Neural cell (in vitro differentiated cells): ENCODE results near the gene PTPRG. TPM values are rescaled to one million over a fixed set of nuclear protein-coding genes. Genes with fewer than 3 reads are reported as not detected.

Source experiments
- H2AFZ ChIP-seq: fragments of 200-600, 300-800 bp; sonication (generic), shearing (Covaris generic); 2 replicates; pipeline ENCODE4 v1.6.0; 2014; ENCODE audit warnings: low read depth, mild to moderate bottlenecking, antibody characterized with exemption, low read length, moderate library complexity
- H3F3A ChIP-seq: fragments of 200-600 bp; shearing (Covaris generic); 2 replicates; pipeline ENCODE4 v1.6.1; 2016; ENCODE audit warnings: mild to moderate bottlenecking, moderate library complexity, mixed read lengths, antibody characterized with exemption, low read length; ENCODE audit not compliant: insufficient read depth, poor library complexity, severe bottlenecking
- H3K27ac ChIP-seq: fragments of 200-600, 300-800 bp; sonication (generic), shearing (Covaris generic); 2 replicates; pipeline ENCODE4 v1.5.1; 2014; ENCODE audit warnings: mild to moderate bottlenecking, low read length, moderate library complexity
- H3K27me3 ChIP-seq: fragments of 300-800, 200-600 bp; sonication (generic), shearing (Covaris generic); 2 replicates; pipeline ENCODE4 v1.6.0; 2014; ENCODE audit warnings: mild to moderate bottlenecking, low read depth, low read length, moderate library complexity; ENCODE audit not compliant: insufficient read depth
- H3K36me3 ChIP-seq: fragments of 300-800, 200-600 bp; sonication (generic), shearing (Covaris generic); 2 replicates; pipeline ENCODE4 v1.5.1; 2014; ENCODE audit warnings: mild to moderate bottlenecking, antibody characterized with exemption, low read length, moderate library complexity; ENCODE audit not compliant: insufficient read depth
- H3K4me2 ChIP-seq: fragments of 300-800, 200-600 bp; sonication (generic), shearing (Covaris generic); 2 replicates; pipeline ENCODE4 v1.6.0; 2014; ENCODE audit warnings: mild to moderate bottlenecking, low read length
- H3K4me3 ChIP-seq: fragments of 300-800, 200-600 bp; sonication (generic), shearing (Covaris generic); 2 replicates; pipeline ENCODE4 v1.5.1; 2014; ENCODE audit warnings: mild to moderate bottlenecking, low read length, moderate library complexity
- H3K79me2 ChIP-seq: fragments of 200-600 bp; shearing (Covaris generic); replicated peaks from 2 replicates; pipeline ENCODE4 v1.6.0; 2014; ENCODE audit warnings: mild to moderate bottlenecking, low read length, moderate library complexity; ENCODE audit not compliant: insufficient read depth
- H3K9ac ChIP-seq: fragments of 300-800, 200-600 bp; sonication (generic), shearing (Covaris generic); 2 replicates; pipeline ENCODE4 v1.6.1; 2016; ENCODE audit warnings: mild to moderate bottlenecking, low read length, mixed read lengths
- H3K9me2 ChIP-seq: fragments of 200-600 bp; shearing (Covaris generic); 2 replicates; pipeline ENCODE4 v1.6.1; 2016; ENCODE audit warnings: mild to moderate bottlenecking, low read length, mixed read lengths; ENCODE audit not compliant: insufficient read depth
- H3K9me3 ChIP-seq: fragments of 200-600, 300-800 bp; sonication (generic), shearing (Covaris generic); 2 replicates; pipeline ENCODE4 v1.6.1; 2016; ENCODE audit warnings: mild to moderate bottlenecking, mixed run types, low read length, moderate library complexity, mixed read lengths
- H4K20me1 ChIP-seq: fragments of 200-600 bp; shearing (Covaris generic); 2 replicates; pipeline ENCODE4 v1.6.1; 2016; ENCODE audit warnings: mild to moderate bottlenecking, mixed run types; ENCODE audit not compliant: insufficient read depth
- CTCF ChIP-seq: fragments of 450-650 bp; IDR thresholded peaks from 2 replicates; pipeline ENCODE4 v1.5.1; 2014; ENCODE audit warnings: antibody characterized with exemption, mild to moderate bottlenecking, moderate library complexity; ENCODE audit not compliant: poor library complexity, severe bottlenecking
- EP300 ChIP-seq: fragments of 450-650 bp; conservative IDR thresholded peaks from 2 replicates; pipeline ENCODE4 v1.6.1; 2014; ENCODE audit warnings: antibody characterized with exemption, mild to moderate bottlenecking, moderate library complexity; ENCODE audit not compliant: poor library complexity, severe bottlenecking
- EZH2 ChIP-seq: fragments of 200-600, 300-800 bp; shearing (Covaris generic), sonication (generic); IDR thresholded peaks from 2 replicates; pipeline ENCODE4 v1.6.1; 2014; ENCODE audit warnings: antibody characterized with exemption, low read length, borderline replicate concordance, mild to moderate bottlenecking; ENCODE audit not compliant: insufficient read depth, poor library complexity, severe bottlenecking
- MXI1 ChIP-seq: fragments of 450-650 bp; conservative IDR thresholded peaks from 2 replicates; pipeline ENCODE4 v1.6.1; 2014; ENCODE audit warnings: antibody characterized with exemption, mild to moderate bottlenecking; ENCODE audit not compliant: poor library complexity, severe bottlenecking
- POLR2AphosphoS5 ChIP-seq: IDR thresholded peaks from 2 replicates; pipeline ENCODE4 v1.6.1; 2012
- RAD21 ChIP-seq: fragments of 450-650 bp; conservative IDR thresholded peaks from 2 replicates; pipeline ENCODE4 v1.6.1; 2014; ENCODE audit warnings: antibody characterized with exemption, mild to moderate bottlenecking, moderate library complexity
- REST ChIP-seq: IDR thresholded peaks from 2 replicates; pipeline ENCODE4 v1.6.1; 2012; ENCODE audit warnings: borderline replicate concordance
- SMC3 ChIP-seq: fragments of 450-650 bp; conservative IDR thresholded peaks from 2 replicates; pipeline ENCODE4 v1.6.1; 2014; ENCODE audit warnings: antibody characterized with exemption, mild to moderate bottlenecking, moderate library complexity; ENCODE audit not compliant: poor library complexity
- TAF1 ChIP-seq: IDR thresholded peaks from 2 replicates; pipeline ENCODE4 v1.6.1; 2012; ENCODE audit warnings: low read depth
- polyA plus RNA-seq: library from polyadenylated mRNA; depleted of rRNA; stranded (reverse); fragments of >200 nt; gene quantifications from 2 replicates; pipeline ENCODE4 v1.2.3, GENCODE V29; 2014

Gene PTPRG
- polyA plus RNA-seq, 1 donor from 2014 or later = 33.1 TPM

- Histone ChIP-seq H3K9me3 (no peaks in the 10 kb centered on the region), H3K4me2 (no peak overlapping the region), H3F3A (no peaks in the 10 kb centered on the region), H3K79me2 (no peaks in the 10 kb centered on the region), H3K27me3 (no peaks in the 10 kb centered on the region), H4K20me1 (no peaks in the 10 kb centered on the region), H3K9ac (no peak overlapping the region), H3K9me2 (no peaks in the 10 kb centered on the region), H2AFZ (no peak overlapping the region), H3K4me3 (no peak overlapping the region), H3K27ac (no peak overlapping the region), H3K36me3 (no peaks in the 10 kb centered on the region)
- TF ChIP-seq EZH2 (no peak), RAD21 (no peak), POLR2AphosphoS5 (no peak), MXI1 (no peak), EP300 (no peak), SMC3 (no peak), TAF1 (no peak), CTCF (no peak), REST (no peak)
These were observed 279.9 kb downstream of the PTPRG start for GRCh38 chr3:61841111-61841845.

GRCh38 chr3:61841988-61842387 is 280.6 kb downstream of the PTPRG start:
- H3F3A ChIP-seq = no peaks in the 10 kb centered on the region
- no peak overlapping the region for H2AFZ ChIP-seq
- H3K27ac ChIP-seq = no peak overlapping the region
- no peak overlapping the region for H3K9ac ChIP-seq
- H4K20me1 ChIP-seq = no peaks in the 10 kb centered on the region
- no peaks in the 10 kb centered on the region for H3K9me2 ChIP-seq
- no peaks in the 10 kb centered on the region for H3K9me3 ChIP-seq
- no peaks in the 10 kb centered on the region for H3K36me3 ChIP-seq
- no peaks in the 10 kb centered on the region for H3K27me3 ChIP-seq
- no peak overlapping the region for H3K4me2 ChIP-seq
- TF ChIP-seq EP300 = no peak
- TF ChIP-seq POLR2AphosphoS5 = peak; percentile 40
- H3K79me2 ChIP-seq = no peaks in the 10 kb centered on the region
- H3K4me3 ChIP-seq = no peak overlapping the region
